Upper lobe of left lung (tissue), 4 donors: ENCODE results near the gene MYOM1.

Experiments
- EP300 ChIP-seq, 4 donors: sonication (generic); formaldehyde crosslinking; IDR thresholded peaks; one replicate each; pipeline ENCODE4 v1.5.1; 2017; ENCODE audit warnings: antibody characterized with exemption in 4 of 4, control low read depth in 2 of 4
- POLR2A ChIP-seq, 4 donors: fragments of 450-650 bp; IDR thresholded peaks; one replicate each; pipeline ENCODE4 v1.5.1; 2016 to 2017; ENCODE audit warnings: antibody characterized with exemption in 4 of 4, mild to moderate bottlenecking in 2 of 4
- POLR2AphosphoS5 ChIP-seq, 2 donors: sonication (generic); formaldehyde crosslinking; IDR thresholded peaks; one replicate each; pipeline ENCODE4 v1.5.1; 2017; ENCODE audit warnings: antibody characterized with exemption in 2 of 2
- TF ChIP-seq, protein P1 (sequence below), 6 experiments: fragments of 450-650 bp in 4 of 6; fragments of 200-600 bp in 2 of 6; sonication (generic) in 2 of 6; IDR thresholded peaks; one replicate each; pipeline ENCODE4 v1.5.1; 2016 to 2019; ENCODE audit warnings: antibody characterized with exemption in 6 of 6

DNA sequence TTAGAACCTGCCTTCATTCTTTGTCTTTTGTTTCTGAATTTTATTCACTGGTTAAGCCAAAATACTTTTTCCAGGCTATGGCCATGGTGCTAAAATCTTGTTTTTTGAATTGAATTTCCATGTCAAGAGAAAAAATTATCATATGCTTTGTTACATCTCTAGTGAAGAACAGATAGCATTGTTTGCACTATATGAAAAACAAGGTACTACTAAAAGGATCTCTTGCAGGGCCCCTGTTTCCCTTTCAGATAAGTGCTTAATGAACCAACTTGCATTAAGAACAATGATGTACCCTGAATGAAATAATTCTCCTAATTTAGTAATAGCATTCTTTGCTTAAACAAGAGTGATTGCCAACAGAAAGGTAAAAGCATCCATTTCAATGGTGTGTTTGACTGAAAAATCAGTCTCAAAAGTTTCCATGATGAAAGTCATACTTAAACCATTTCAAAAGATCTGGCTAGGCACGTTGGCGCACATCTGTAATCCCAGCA, 37.9 kb upstream of the MYOM1 start:
- TF ChIP-seq, protein P1, sequence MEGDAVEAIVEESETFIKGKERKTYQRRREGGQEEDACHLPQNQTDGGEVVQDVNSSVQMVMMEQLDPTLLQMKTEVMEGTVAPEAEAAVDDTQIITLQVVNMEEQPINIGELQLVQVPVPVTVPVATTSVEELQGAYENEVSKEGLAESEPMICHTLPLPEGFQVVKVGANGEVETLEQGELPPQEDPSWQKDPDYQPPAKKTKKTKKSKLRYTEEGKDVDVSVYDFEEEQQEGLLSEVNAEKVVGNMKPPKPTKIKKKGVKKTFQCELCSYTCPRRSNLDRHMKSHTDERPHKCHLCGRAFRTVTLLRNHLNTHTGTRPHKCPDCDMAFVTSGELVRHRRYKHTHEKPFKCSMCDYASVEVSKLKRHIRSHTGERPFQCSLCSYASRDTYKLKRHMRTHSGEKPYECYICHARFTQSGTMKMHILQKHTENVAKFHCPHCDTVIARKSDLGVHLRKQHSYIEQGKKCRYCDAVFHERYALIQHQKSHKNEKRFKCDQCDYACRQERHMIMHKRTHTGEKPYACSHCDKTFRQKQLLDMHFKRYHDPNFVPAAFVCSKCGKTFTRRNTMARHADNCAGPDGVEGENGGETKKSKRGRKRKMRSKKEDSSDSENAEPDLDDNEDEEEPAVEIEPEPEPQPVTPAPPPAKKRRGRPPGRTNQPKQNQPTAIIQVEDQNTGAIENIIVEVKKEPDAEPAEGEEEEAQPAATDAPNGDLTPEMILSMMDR (IDR thresholded peaks at IDR 0.05): no peak
- TF ChIP-seq POLR2AphosphoS5 (IDR thresholded peaks at IDR 0.05): no peak
- no peak for TF ChIP-seq EP300 (IDR thresholded peaks at IDR 0.05)
- no peak for TF ChIP-seq POLR2A (IDR thresholded peaks at IDR 0.05)
